HEK293 (cell line): ENCODE data around the gene PYY.

Source experiments
- CTCF ChIA-PET: fragments of 350-600 bp; formaldehyde crosslinking; extraction: SDS; loops from one replicate; lab custom pipeline; 2021; ENCODE audit warnings: antibody characterized with exemption; lab: Yijun Ruan, JAX
- POLR2A ChIA-PET: fragments of 300-600 bp; formaldehyde crosslinking; extraction: SDS; loops from one replicate; lab custom pipeline; 2020; ENCODE audit warnings: antibody characterized with exemption, inconsistent platforms; lab: Yijun Ruan, JAX
- H3K27ac ChIP-seq: fragments of 200-500 bp; sonication (Bioruptor generic); 2 replicates; pipeline ENCODE4 v1.5.1; 2014; ENCODE audit warnings: low read depth, low read length, control low read depth, inconsistent platforms; ENCODE audit errors: extremely low read depth
- H3K36me3 ChIP-seq, 2 experiments: fragments of 200-500 bp in 1 of 2; sonication (Bioruptor generic) in 1 of 2; 1 replicate in 1 of 2; 2 replicates in 1 of 2; pipeline ENCODE4 v1.5.1; 2014 to 2017; ENCODE audit warnings: inconsistent platforms in 2 of 2, low read length in 2 of 2; ENCODE audit not compliant: control insufficient read depth in 2 of 2, insufficient read depth in 1 of 2
- H3K4me1 ChIP-seq: fragments of 200-500 bp; sonication (Bioruptor generic); 2 replicates; pipeline ENCODE4 v1.5.1; 2014; ENCODE audit warnings: mild to moderate bottlenecking, low read length, inconsistent platforms; ENCODE audit not compliant: control insufficient read depth, insufficient read depth
- H3K4me3 ChIP-seq: 2 replicates; pipeline ENCODE4 v1.5.1; 2011; ENCODE audit warnings: low read depth, mild to moderate bottlenecking, control low read depth, low read length, moderate library complexity
- H3K9me3 ChIP-seq: fragments of 200-500 bp; sonication (Bioruptor generic); 2 replicates; pipeline ENCODE4 v1.5.1; 2014; ENCODE audit warnings: low read depth, low read length, inconsistent platforms; ENCODE audit not compliant: control insufficient read depth, insufficient read depth
- BCL11B ChIP-seq: fragments of 450-650 bp; formaldehyde crosslinking; IDR thresholded peaks from 2 replicates; pipeline ENCODE4 v1.5.1; 2016; ENCODE audit warnings: low read depth, missing biosample characterization, missing genetic modification characterization
- GFI1B ChIP-seq: fragments of 450-650 bp; formaldehyde crosslinking; IDR thresholded peaks from 2 replicates; pipeline ENCODE4 v1.5.1; 2016; ENCODE audit warnings: missing biosample characterization, missing genetic modification characterization
- KLF1 ChIP-seq: fragments of 450-650 bp; formaldehyde crosslinking; IDR thresholded peaks from 2 replicates; pipeline ENCODE4 v1.5.1; 2016; ENCODE audit warnings: missing biosample characterization, missing genetic modification characterization
- KLF10 ChIP-seq: fragments of 450-650 bp; IDR thresholded peaks from 2 replicates; pipeline ENCODE4 v1.5.1; 2018; ENCODE audit warnings: missing biosample characterization, mild to moderate bottlenecking, missing genetic modification characterization
- SETDB1 ChIP-seq: IDR thresholded peaks from one replicate; pipeline ENCODE4 v1.6.1; 2017; ENCODE audit warnings: mild to moderate bottlenecking, low read length, moderate library complexity, mixed read lengths; ENCODE audit not compliant: insufficient read length
- SP2 ChIP-seq: fragments of 450-650 bp; formaldehyde crosslinking; IDR thresholded peaks from 2 replicates; pipeline ENCODE4 v1.5.1; 2016; ENCODE audit warnings: missing biosample characterization, missing genetic modification characterization
- TRIM28 ChIP-seq: IDR thresholded peaks from 2 replicates; pipeline ENCODE4 v1.6.1; 2011; ENCODE audit warnings: low read length, control low read depth, borderline replicate concordance
- ZBTB1 ChIP-seq: fragments of 450-650 bp; formaldehyde crosslinking; IDR thresholded peaks from 2 replicates; pipeline ENCODE4 v1.5.1; 2016; ENCODE audit warnings: missing biosample characterization, missing genetic modification characterization
- ZBTB7A ChIP-seq: fragments of 450-650 bp; formaldehyde crosslinking; IDR thresholded peaks from 2 replicates; pipeline ENCODE4 v1.5.1; 2016; ENCODE audit warnings: low read depth, missing biosample characterization, missing genetic modification characterization
- ZFP3 ChIP-seq: fragments of 450-650 bp; formaldehyde crosslinking; IDR thresholded peaks from 2 replicates; pipeline ENCODE4 v1.5.1; 2016; ENCODE audit warnings: low read depth, missing biosample characterization, missing genetic modification characterization
- ZNF132 ChIP-seq: fragments of 450-650 bp; formaldehyde crosslinking; IDR thresholded peaks from 2 replicates; pipeline ENCODE4 v1.5.1; 2017; ENCODE audit warnings: missing biosample characterization, missing genetic modification characterization, borderline replicate concordance
- ZNF133 ChIP-seq: fragments of 450-650 bp; formaldehyde crosslinking; IDR thresholded peaks from 2 replicates; pipeline ENCODE4 v1.5.1; 2016; ENCODE audit warnings: missing biosample characterization, missing genetic modification characterization
- ZNF146 ChIP-seq: fragments of 450-650 bp; formaldehyde crosslinking; IDR thresholded peaks from 2 replicates; pipeline ENCODE4 v1.5.1; 2016; ENCODE audit warnings: missing biosample characterization, missing genetic modification characterization
- ZNF169 ChIP-seq: fragments of 450-650 bp; formaldehyde crosslinking; IDR thresholded peaks from 2 replicates; pipeline ENCODE4 v1.5.1; 2016; ENCODE audit warnings: missing biosample characterization, missing genetic modification characterization
- ZNF174 ChIP-seq: fragments of 450-650 bp; formaldehyde crosslinking; IDR thresholded peaks from 2 replicates; pipeline ENCODE4 v1.5.0; 2017; ENCODE audit warnings: missing biosample characterization, mild to moderate bottlenecking, missing genetic modification characterization
- ZNF19 ChIP-seq: fragments of 450-650 bp; formaldehyde crosslinking; IDR thresholded peaks from 2 replicates; pipeline ENCODE4; 2016; ENCODE audit warnings: missing biosample characterization, missing genetic modification characterization, low read depth
- ZNF211 ChIP-seq: fragments of 450-650 bp; formaldehyde crosslinking; IDR thresholded peaks from 2 replicates; pipeline ENCODE4 v1.5.1; 2016; ENCODE audit warnings: low read depth, missing biosample characterization, missing genetic modification characterization
- ZNF221 ChIP-seq: fragments of 450-650 bp; formaldehyde crosslinking; IDR thresholded peaks from 2 replicates; pipeline ENCODE4 v1.5.1; 2017; ENCODE audit warnings: missing biosample characterization, missing genetic modification characterization, borderline replicate concordance
- ZNF24 ChIP-seq: fragments of 450-650 bp; formaldehyde crosslinking; IDR thresholded peaks from 2 replicates; pipeline ENCODE4 v1.5.1; 2016; ENCODE audit warnings: missing biosample characterization, missing genetic modification characterization
- ZNF274 ChIP-seq, 2 experiments: fragments of 200-500 bp in 1 of 2; fragments of 450-650 bp in 1 of 2; sonication (Bioruptor generic) in 1 of 2; formaldehyde crosslinking in 1 of 2; IDR thresholded peaks; 2 replicates each; pipeline versions ENCODE4 v1.5.1 to v1.6.1; 2014 to 2016; ENCODE audit warnings: borderline replicate concordance in 1 of 2, inconsistent platforms in 1 of 2, low read length in 1 of 2, missing biosample characterization in 1 of 2, missing genetic modification characterization in 1 of 2
- ZNF335 ChIP-seq: fragments of 450-650 bp; formaldehyde crosslinking; conservative IDR thresholded peaks from 2 replicates; pipeline ENCODE4 v1.5.1; 2016; ENCODE audit warnings: missing biosample characterization, missing genetic modification characterization
- ZNF341 ChIP-seq: fragments of 450-650 bp; formaldehyde crosslinking; IDR thresholded peaks from 2 replicates; pipeline ENCODE4; 2016; ENCODE audit warnings: low read depth, missing biosample characterization, missing genetic modification characterization
- ZNF350 ChIP-seq: fragments of 450-650 bp; formaldehyde crosslinking; IDR thresholded peaks from 2 replicates; pipeline ENCODE4 v1.5.0; 2017; ENCODE audit warnings: missing biosample characterization, mild to moderate bottlenecking, missing genetic modification characterization
- ZNF416 ChIP-seq: fragments of 450-650 bp; formaldehyde crosslinking; IDR thresholded peaks from 2 replicates; pipeline ENCODE4 v1.5.1; 2016; ENCODE audit warnings: missing biosample characterization, missing genetic modification characterization
- ZNF426 ChIP-seq: fragments of 450-650 bp; formaldehyde crosslinking; IDR thresholded peaks from 2 replicates; pipeline ENCODE4 v1.5.1; 2017; ENCODE audit warnings: missing biosample characterization, missing genetic modification characterization, mild to moderate bottlenecking, inconsistent platforms, moderate library complexity
- ZNF544 ChIP-seq: fragments of 450-650 bp; formaldehyde crosslinking; IDR thresholded peaks from 2 replicates; pipeline ENCODE4 v1.5.0; 2017; ENCODE audit warnings: missing biosample characterization, missing genetic modification characterization
- ZNF571 ChIP-seq: fragments of 450-650 bp; formaldehyde crosslinking; IDR thresholded peaks from 2 replicates; pipeline ENCODE4 v1.5.0; 2017; ENCODE audit warnings: missing biosample characterization, missing genetic modification characterization
- ZNF621 ChIP-seq: fragments of 450-650 bp; formaldehyde crosslinking; IDR thresholded peaks from 2 replicates; pipeline ENCODE4 v1.5.1; 2017; ENCODE audit warnings: missing biosample characterization, missing genetic modification characterization
- ZNF670 ChIP-seq: fragments of 450-650 bp; formaldehyde crosslinking; IDR thresholded peaks from 2 replicates; pipeline ENCODE4 v1.5.1; 2016; ENCODE audit warnings: missing biosample characterization, missing genetic modification characterization, low read depth
- ZNF768 ChIP-seq: fragments of 450-650 bp; formaldehyde crosslinking; IDR thresholded peaks from 2 replicates; pipeline ENCODE4 v1.5.1; 2018; ENCODE audit warnings: missing biosample characterization, mild to moderate bottlenecking, missing genetic modification characterization
- TF ChIP-seq, protein P1 (sequence below): fragments of 450-650 bp; formaldehyde crosslinking; IDR thresholded peaks from 2 replicates; pipeline ENCODE4 v1.5.1; 2016; ENCODE audit warnings: missing biosample characterization, missing genetic modification characterization
- TF ChIP-seq, protein P2 (sequence below): fragments of 450-650 bp; formaldehyde crosslinking; IDR thresholded peaks from 2 replicates; pipeline ENCODE4 v1.5.1; 2016; ENCODE audit warnings: missing biosample characterization, missing genetic modification characterization, low read depth
- TF ChIP-seq, protein P3 (sequence below): fragments of 450-650 bp; formaldehyde crosslinking; IDR thresholded peaks from 2 replicates; pipeline ENCODE4 v1.5.1; 2016; ENCODE audit warnings: missing biosample characterization, missing genetic modification characterization

The PYY gene

DNA sequence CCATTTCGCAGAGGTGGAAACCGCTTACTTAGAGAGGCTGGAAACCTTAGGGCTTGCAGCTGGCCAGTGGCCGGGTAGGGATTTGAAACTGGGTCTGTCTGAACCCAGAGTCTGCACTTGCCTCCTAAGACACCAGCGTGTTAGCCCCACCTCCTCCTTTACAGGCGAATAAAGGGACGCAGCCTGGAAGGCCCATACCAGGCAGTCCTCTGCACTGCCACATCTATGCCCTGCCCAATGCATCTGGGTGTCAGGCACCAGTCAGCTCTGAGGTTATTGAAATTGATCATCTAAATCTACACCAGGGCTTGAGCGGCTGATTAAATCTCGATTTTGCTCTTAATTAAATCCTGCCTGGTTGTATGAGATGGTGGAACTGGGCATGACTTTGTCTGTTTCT is 30.8 kb upstream of the PYY start:
- Histone ChIP-seq H3K27ac (no peak overlapping the region), H3K4me3 (no peak overlapping the region), H3K4me1 (no peaks in the 10 kb centered on the region; the same call in 1 of the 2 replicates), H3K36me3 (no peaks in the 10 kb centered on the region), H3K9me3 (no peaks in the 10 kb centered on the region)
- ChIA-PET CTCF (interaction anchor here (0.5 to 4.2 kb wide), 5 partner anchors 9 to 223 kb away, joined by 3 to 27 read pairs (median 4); no protein-coding TSS in a partner anchor), POLR2A (no interaction called here)
- TF ChIP-seq ZNF335 (tag by site-specific recombination), result peak; percentile 76
- TF ChIP-seq TRIM28, result no peak
- TF ChIP-seq ZNF416 (tag by site-specific recombination), result no peak

- no peaks in the 10 kb centered on the region for H3K36me3 ChIP-seq
- no peaks in the 10 kb centered on the region; the same call in 1 of the 2 replicates for H3K4me1 ChIP-seq
- no peaks in the 10 kb centered on the region for H3K9me3 ChIP-seq
- peak overlapping the region; percentile 31 for H3K4me3 ChIP-seq
- CTCF ChIA-PET, result interaction anchor here (0.6 to 4.2 kb wide), 14 partner anchors 10 to 1915 kb away, joined by 3 to 27 read pairs (median 4); no protein-coding TSS in a partner anchor
- H3K27ac ChIP-seq, result no peak overlapping the region; the same call in 1 of the 2 replicates
- POLR2A ChIA-PET, result interaction anchor here (1.0 kb wide), 1 partner anchor 25 kb away, joined by 3 read pairs; no protein-coding TSS in a partner anchor
- no peak for TF ChIP-seq ZNF211 (tag by site-specific recombination)
- 0 out of 2 replicates have a peak, but pooled peaks have one; percentile 36 for TF ChIP-seq ZNF24 (tag by site-specific recombination)
- TF ChIP-seq, protein P1, sequence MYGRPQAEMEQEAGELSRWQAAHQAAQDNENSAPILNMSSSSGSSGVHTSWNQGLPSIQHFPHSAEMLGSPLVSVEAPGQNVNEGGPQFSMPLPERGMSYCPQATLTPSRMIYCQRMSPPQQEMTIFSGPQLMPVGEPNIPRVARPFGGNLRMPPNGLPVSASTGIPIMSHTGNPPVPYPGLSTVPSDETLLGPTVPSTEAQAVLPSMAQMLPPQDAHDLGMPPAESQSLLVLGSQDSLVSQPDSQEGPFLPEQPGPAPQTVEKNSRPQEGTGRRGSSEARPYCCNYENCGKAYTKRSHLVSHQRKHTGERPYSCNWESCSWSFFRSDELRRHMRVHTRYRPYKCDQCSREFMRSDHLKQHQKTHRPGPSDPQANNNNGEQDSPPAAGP (tag by site-specific recombination), result peak; percentile 39; the same call in 1 of the 2 replicates
- no peak for TF ChIP-seq ZNF670
- no peak for TF ChIP-seq ZNF544 (tag by site-specific recombination)
- TF ChIP-seq BCL11B (tag by site-specific recombination), result no peak
- TF ChIP-seq, protein P2, sequence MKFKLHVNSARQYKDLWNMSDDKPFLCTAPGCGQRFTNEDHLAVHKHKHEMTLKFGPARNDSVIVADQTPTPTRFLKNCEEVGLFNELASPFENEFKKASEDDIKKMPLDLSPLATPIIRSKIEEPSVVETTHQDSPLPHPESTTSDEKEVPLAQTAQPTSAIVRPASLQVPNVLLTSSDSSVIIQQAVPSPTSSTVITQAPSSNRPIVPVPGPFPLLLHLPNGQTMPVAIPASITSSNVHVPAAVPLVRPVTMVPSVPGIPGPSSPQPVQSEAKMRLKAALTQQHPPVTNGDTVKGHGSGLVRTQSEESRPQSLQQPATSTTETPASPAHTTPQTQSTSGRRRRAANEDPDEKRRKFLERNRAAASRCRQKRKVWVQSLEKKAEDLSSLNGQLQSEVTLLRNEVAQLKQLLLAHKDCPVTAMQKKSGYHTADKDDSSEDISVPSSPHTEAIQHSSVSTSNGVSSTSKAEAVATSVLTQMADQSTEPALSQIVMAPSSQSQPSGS, result peak; percentile 49; the same call in 1 of the 2 replicates
- TF ChIP-seq, protein P3, sequence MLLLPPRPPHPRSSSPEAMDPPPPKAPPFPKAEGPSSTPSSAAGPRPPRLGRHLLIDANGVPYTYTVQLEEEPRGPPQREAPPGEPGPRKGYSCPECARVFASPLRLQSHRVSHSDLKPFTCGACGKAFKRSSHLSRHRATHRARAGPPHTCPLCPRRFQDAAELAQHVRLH, result no peak
- TF ChIP-seq ZNF132 (tag by site-specific recombination), result no peak
- TF ChIP-seq ZFP3 (tag by site-specific recombination), result no peak
- no peak for TF ChIP-seq SETDB1
- TF ChIP-seq ZBTB1 (tag by site-specific recombination), result no peak
- TF ChIP-seq ZNF221, result no peak
- no peak for TF ChIP-seq ZNF169
- TF ChIP-seq ZNF426 (tag by site-specific recombination), result no peak
- TF ChIP-seq ZNF19 (tag by site-specific recombination), result no peak
- TF ChIP-seq ZNF133 (tag by site-specific recombination), result no peak
- no peak for TF ChIP-seq SP2 (tag by site-specific recombination)
- TF ChIP-seq ZNF768 (tag by site-specific recombination), result no peak
- no peak for TF ChIP-seq ZNF146 (tag by site-specific recombination)
- no peak for TF ChIP-seq ZBTB7A
- TF ChIP-seq ZNF341, result 0 out of 2 replicates have a peak, but pooled peaks have one; percentile 1
- no peak for TF ChIP-seq ZNF274 (IDR thresholded peaks at IDR 0.05; ENCODE audit: low read length)
- no peak for TF ChIP-seq ZNF274 (tag by site-specific recombination; IDR thresholded peaks at IDR 0.05; ENCODE audit: borderline replicate concordance)
- TF ChIP-seq KLF1 (tag by site-specific recombination), result peak; percentile 89
- TF ChIP-seq KLF10 (tag by site-specific recombination), result no peak
- no peak for TF ChIP-seq ZNF174 (tag by site-specific recombination)
- TF ChIP-seq ZNF621 (tag by site-specific recombination), result no peak
- no peak for TF ChIP-seq ZNF350
- TF ChIP-seq GFI1B (tag by site-specific recombination), result no peak
- TF ChIP-seq ZNF571 (tag by site-specific recombination), result no peak
Measured at GRCh38 chr17:43983515-43984411, 30.0 kb upstream of the PYY start.
